Caco-2 (cell line): ENCODE results near the gene LY6G6F. TPM values are rescaled to one million over a fixed set of nuclear protein-coding genes. Genes with fewer than 3 reads are reported as not detected.

ENCODE experiments used
- BruUV-seq: library from RNA; stranded (reverse); fragments of 400-500 nt; replicated peaks from 2 replicates; lab custom pipeline; 2021; lab: Mats Ljungman, UMichigan
- CTCF ChIA-PET: fragments of 300-600 bp; sonication (Branson Sonifier 250); formaldehyde crosslinking; loops from one replicate; lab custom pipeline; 2022; ENCODE audit warnings: antibody characterized with exemption; lab: Charles Lee
- POLR2A ChIA-PET: fragments of 300-600 bp; sonication (Branson Sonifier 250); formaldehyde crosslinking; loops from one replicate; lab custom pipeline; 2022; ENCODE audit warnings: antibody characterized with exemption; lab: Charles Lee
- DNase-seq, 2 experiments: peaks; one replicate each; pipeline versions ENCODE4 v3.0.0 to v3.0.0-alpha.2; 2020 to 2022
- H3K27me3 ChIP-seq: replicated peaks from 2 replicates; pipeline ENCODE4 v1.6.0; 2011; ENCODE audit warnings: low read length; ENCODE audit not compliant: control insufficient read depth, insufficient read depth
- H3K36me3 ChIP-seq: 2 replicates; pipeline ENCODE4 v1.5.1; 2011; ENCODE audit warnings: low read length; ENCODE audit not compliant: control insufficient read depth, insufficient read depth
- H3K4me1 ChIP-seq: fragments of 250-450 bp; sonication (Bioruptor Pico); 2 replicates; pipeline ENCODE4 v1.5.1; 2020; ENCODE audit warnings: mild to moderate bottlenecking
- H3K4me3 ChIP-seq: 2 replicates; pipeline ENCODE4 v1.5.1; 2011; ENCODE audit warnings: low read depth, mild to moderate bottlenecking, control low read depth, low read length
- H3K9me3 ChIP-seq: fragments of 250-450 bp; sonication (Bioruptor Pico); 2 replicates; pipeline ENCODE4 v1.5.1; 2020; ENCODE audit warnings: mild to moderate bottlenecking, moderate library complexity
- H3K27ac Mint-ChIP-seq: one replicate; pipeline ENCODE4 v1.8.0; 2022; ENCODE audit warnings: mixed read lengths; ENCODE audit not compliant: unreplicated experiment
- H3K27me3 Mint-ChIP-seq: one replicate; pipeline ENCODE4 v1.8.0; 2022; ENCODE audit warnings: mixed read lengths; ENCODE audit not compliant: insufficient read depth, unreplicated experiment
- H3K36me3 Mint-ChIP-seq: one replicate; pipeline ENCODE4 v1.8.0; 2022; ENCODE audit warnings: mild to moderate bottlenecking, mixed read lengths; ENCODE audit not compliant: insufficient read depth, unreplicated experiment
- H3K4me1 Mint-ChIP-seq: one replicate; pipeline ENCODE4 v1.8.0; 2022; ENCODE audit warnings: low read depth, mixed read lengths; ENCODE audit not compliant: unreplicated experiment
- H3K4me3 Mint-ChIP-seq: one replicate; pipeline ENCODE4 v1.8.0; 2022; ENCODE audit warnings: mild to moderate bottlenecking, moderate library complexity, mixed read lengths; ENCODE audit not compliant: unreplicated experiment
- H3K9me3 Mint-ChIP-seq: one replicate; pipeline ENCODE4 v1.8.0; 2022; ENCODE audit warnings: mixed read lengths; ENCODE audit not compliant: unreplicated experiment
- CTCF ChIP-seq, 2 experiments: fragments of 200-600 bp in 1 of 2; IDR thresholded peaks; 1 replicate in 1 of 2; 2 replicates in 1 of 2; pipeline versions ENCODE4 v1.5.1 to v1.8.0; 2011 to 2022; ENCODE audit warnings: antibody characterized with exemption in 1 of 2, control low read depth in 1 of 2, inconsistent platforms in 1 of 2, low read depth in 1 of 2, low read length in 1 of 2, mild to moderate bottlenecking in 1 of 2, moderate library complexity in 1 of 2; ENCODE audit not compliant: insufficient read depth in 1 of 2, severe bottlenecking in 1 of 2, unreplicated experiment in 1 of 2
- intact Hi-C: fragments of 100-400 bp; cut with micrococcal nuclease; formaldehyde crosslinking; loops from one replicate; pipeline ENCODE4 v1.10.0; 2022; ENCODE audit not compliant: unreplicated experiment
- total RNA-seq: library from RNA; stranded (reverse); gene quantifications from 2 replicates; pipeline ENCODE4 v1.2.3, GENCODE V29; 2022

The LY6G6F gene
- total RNA-seq, 1 experiment from 2014 or later, result not detected

- no TSS peak for BruUV-seq
- DNase-seq, result peak; percentile 97 to 98
- peak within 1 kb of the TSS; percentile 96 for H3K27ac Mint-ChIP-seq
- intact Hi-C loops, result loop anchor here (1.0 to 5.0 kb wide), 5 partner anchors 13 to 162 kb away; partner anchors contain the start of genes ATP6V1G2, BAG6, CLIC1 and HSPA1B
- H3K27me3 ChIP-seq, result no peaks in the 10 kb centered on the region
- H3K4me1 ChIP-seq, result peaks cover 17% of the 10 kb centered on the region
- peak within 1 kb of the TSS; percentile 86 for H3K4me3 Mint-ChIP-seq
- peak within 1 kb of the TSS; percentile 90 for H3K4me3 ChIP-seq
- TF ChIP-seq CTCF (IDR thresholded peaks at IDR 0.05; ENCODE audit: insufficient read depth in 1 of 2, low read depth in 1 of 2, low read length in 1 of 2, severe bottlenecking in 1 of 2, unreplicated experiment in 1 of 2), result no peak
- peaks cover 25% of the 10 kb centered on the region for H3K4me1 Mint-ChIP-seq
- ChIA-PET POLR2A (interaction anchor here (0.6 to 2.0 kb wide), 7 partner anchors 8 to 197 kb away, joined by 4 to 25 read pairs (median 7); partner anchors contain the start of genes APOM, BAG6, HSPA1A and HSPA1B), CTCF (interaction anchor here (0.9 to 1.0 kb wide), 3 partner anchors 15 to 73 kb away, joined by 3 to 7 read pairs (median 5); partner anchors contain the start of genes ABHD16A and LY6G5C)
- H3K36me3 ChIP-seq, result peaks cover 4% of the 10 kb centered on the region
- no peaks in the 10 kb centered on the region for H3K9me3 ChIP-seq
- no peaks in the 10 kb centered on the region for H3K27me3 Mint-ChIP-seq
- H3K36me3 Mint-ChIP-seq, result peaks cover 94% of the 10 kb centered on the region
- H3K9me3 Mint-ChIP-seq, result no peaks in the 10 kb centered on the region
Measured at GRCh38 chr6:31665501-31666336, 40.9 kb upstream of the LY6G6F start, which contains the start of gene CSNK2B. TSS of gene CSNK2B (plus strand) at chr6:31666080. CDS start at chr6:31666832, 752 bp downstream.

- ChIA-PET POLR2A (no interaction called here), CTCF (interaction anchor here (0.7 to 1.0 kb wide), 3 partner anchors 15 to 89 kb away, joined by 3 to 7 read pairs (median 3); partner anchors contain the start of gene LY6G5C)
- Histone ChIP-seq H3K4me1 (peaks cover 17% of the 10 kb centered on the region), H3K36me3 (peaks cover 4% of the 10 kb centered on the region), H3K4me3 (peak overlapping the region; percentile 90), H3K9me3 (no peaks in the 10 kb centered on the region), H3K27me3 (no peaks in the 10 kb centered on the region)
- intact Hi-C loops, result loop anchor here (5.0 kb wide), 3 partner anchors 71 to 161 kb away; partner anchors contain the start of genes ATP6V1G2, CLIC1, HSPA1B and NFKBIL1
- Mint-ChIP-seq H3K4me3 (peak overlapping the region; percentile 86), H3K4me1 (peaks cover 25% of the 10 kb centered on the region), H3K36me3 (peaks cover 94% of the 10 kb centered on the region), H3K27me3 (no peaks in the 10 kb centered on the region), H3K9me3 (no peaks in the 10 kb centered on the region), H3K27ac (peak overlapping the region; percentile 96)
- no peak for DNase-seq
- no peak for TF ChIP-seq CTCF (IDR thresholded peaks at IDR 0.05; ENCODE audit: insufficient read depth in 1 of 2, low read depth in 1 of 2, low read length in 1 of 2, severe bottlenecking in 1 of 2, unreplicated experiment in 1 of 2)
- no TSS peak for BruUV-seq
Measured at GRCh38 chr6:31666337-31666965, 40.2 kb upstream of the LY6G6F start.

- Mint-ChIP-seq H3K27me3 (no peaks in the 10 kb centered on the region), H3K4me1 (peaks cover 13% of the 10 kb centered on the region), H3K27ac (no peak within 1 kb of the TSS), H3K36me3 (peaks cover 85% of the 10 kb centered on the region), H3K4me3 (no peak within 1 kb of the TSS), H3K9me3 (no peaks in the 10 kb centered on the region)
- intact Hi-C loops, result loop anchor here (5.0 kb wide), 3 partner anchors 68 to 158 kb away; partner anchors contain the start of genes ATP6V1G2, CLIC1, HSPA1B and NFKBIL1
- Histone ChIP-seq H3K36me3 (peaks cover 2% of the 10 kb centered on the region; the same call in 1 of the 2 replicates), H3K4me3 (no peak within 1 kb of the TSS), H3K27me3 (no peaks in the 10 kb centered on the region), H3K4me1 (peaks cover 6% of the 10 kb centered on the region; the same call in 1 of the 2 replicates), H3K9me3 (no peaks in the 10 kb centered on the region)
- no peak for TF ChIP-seq CTCF (IDR thresholded peaks at IDR 0.05; ENCODE audit: insufficient read depth in 1 of 2, low read depth in 1 of 2, low read length in 1 of 2, severe bottlenecking in 1 of 2, unreplicated experiment in 1 of 2)
- ChIA-PET CTCF (interaction anchor here (1.4 kb wide), 1 partner anchor 34 kb away, joined by 3 read pairs; the partner anchor contains the start of gene ABHD16A), POLR2A (interaction anchor here (0.6 to 1.3 kb wide), 3 partner anchors 9 to 122 kb away, joined by 4 to 5 read pairs (median 5); partner anchors contain the start of genes C6orf47 and NFKBIL1)
- no peak for DNase-seq
- BruUV-seq, result no TSS peak
Measured at GRCh38 chr6:31669676-31670075, 37.0 kb upstream of the LY6G6F start, which contains the start of gene LY6G5B. TSS of gene LY6G5B (plus strand) at chr6:31669976. CDS start at chr6:31670951, 975 bp downstream.
